GM19035 (cell line): ENCODE data around the gene KHDC4.
"Not testable (repeated sequence)": the region's sequence is repeated elsewhere in the genome, so short reads cannot be mapped to it uniquely, and the experiment has no call there.

Experiments used
- ATAC-seq: cut with Tn5 transposase; IDR thresholded peaks from one replicate; pipeline ENCODE4 v1.9.1; 2021; ENCODE audit not compliant: unreplicated experiment

The KHDC4 gene

GRCh38 chr1:155941845-155942531 lies 7.8 kb upstream of the KHDC4 start:
- ATAC-seq: no peak

DNA sequence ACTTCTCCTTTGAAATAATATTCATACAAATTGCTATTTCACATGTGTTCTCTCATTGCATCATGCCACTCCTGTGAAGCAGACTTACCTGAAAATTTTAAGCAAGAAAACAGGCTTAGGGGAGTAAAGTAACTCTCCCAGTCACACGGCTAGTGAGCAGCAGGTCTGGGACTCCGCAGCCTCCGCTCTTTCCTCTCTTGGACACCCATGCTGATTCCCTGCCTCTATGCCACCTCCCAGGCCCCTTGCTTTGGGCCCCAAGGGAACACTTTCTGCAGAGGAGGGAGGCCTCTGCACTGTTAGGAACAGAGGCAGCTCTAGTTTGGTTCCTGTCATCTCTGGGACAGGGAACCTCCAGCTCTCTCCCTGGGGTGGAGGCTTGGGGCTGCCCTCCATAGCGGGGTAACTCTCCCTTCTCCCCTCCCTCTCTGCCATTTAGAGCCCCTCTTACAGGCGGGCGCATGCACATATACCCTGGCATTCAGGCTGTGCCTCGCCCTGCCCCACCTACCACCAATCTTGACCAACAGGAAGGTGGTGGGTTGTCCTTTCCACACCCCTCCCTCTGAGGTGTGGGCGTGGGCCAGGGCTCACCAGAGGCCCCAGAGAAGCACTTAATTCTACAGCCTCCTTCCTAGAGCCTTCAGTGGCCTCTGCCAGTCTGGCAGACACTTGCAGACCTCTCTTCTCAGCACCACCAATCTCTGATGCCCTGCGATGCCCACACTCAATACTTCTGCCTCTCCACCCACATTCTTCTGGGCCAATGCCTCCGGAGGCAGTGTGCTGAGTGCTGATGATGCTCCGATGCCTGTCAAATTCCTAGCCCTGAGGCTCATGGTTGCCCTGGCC lies 7.0 kb upstream of the KHDC4 start, which contains the start of gene RXFP4:
Gene RXFP4, plus strand, starts transcription at position 646 of the 852 bp plus-strand sequence. Its CDS starts 72 bp downstream, at position 718.
- no peak for ATAC-seq

DNA sequence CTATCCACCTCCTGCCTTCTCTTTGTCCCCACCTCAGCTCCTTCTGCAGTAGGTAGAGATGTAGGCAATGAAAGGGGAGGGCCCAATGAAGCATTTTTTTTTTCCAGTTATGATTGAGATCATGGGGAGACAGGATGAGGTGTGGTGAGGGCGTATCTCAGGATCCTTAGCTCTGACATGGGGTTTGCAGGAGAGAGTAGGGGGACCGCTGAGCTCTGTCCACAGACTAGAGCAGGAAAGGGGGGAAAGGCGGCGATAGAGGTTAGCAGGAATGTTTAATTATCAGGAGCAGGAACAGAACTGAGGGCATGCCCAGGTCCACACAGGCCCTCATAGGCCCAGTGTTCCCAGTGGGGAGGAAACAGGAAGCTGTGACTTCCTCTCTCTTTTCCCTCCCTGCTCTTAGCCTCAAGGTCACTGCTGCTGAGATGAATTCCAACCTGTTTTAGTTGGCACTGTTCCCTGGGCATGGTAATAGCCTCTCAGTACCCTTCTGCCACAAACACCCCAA lies 6.3 kb upstream of the KHDC4 start:
- no peak for ATAC-seq

GRCh38 chr1:155938220-155938627 lies 4.0 kb upstream of the KHDC4 start:
- no peak for ATAC-seq

DNA sequence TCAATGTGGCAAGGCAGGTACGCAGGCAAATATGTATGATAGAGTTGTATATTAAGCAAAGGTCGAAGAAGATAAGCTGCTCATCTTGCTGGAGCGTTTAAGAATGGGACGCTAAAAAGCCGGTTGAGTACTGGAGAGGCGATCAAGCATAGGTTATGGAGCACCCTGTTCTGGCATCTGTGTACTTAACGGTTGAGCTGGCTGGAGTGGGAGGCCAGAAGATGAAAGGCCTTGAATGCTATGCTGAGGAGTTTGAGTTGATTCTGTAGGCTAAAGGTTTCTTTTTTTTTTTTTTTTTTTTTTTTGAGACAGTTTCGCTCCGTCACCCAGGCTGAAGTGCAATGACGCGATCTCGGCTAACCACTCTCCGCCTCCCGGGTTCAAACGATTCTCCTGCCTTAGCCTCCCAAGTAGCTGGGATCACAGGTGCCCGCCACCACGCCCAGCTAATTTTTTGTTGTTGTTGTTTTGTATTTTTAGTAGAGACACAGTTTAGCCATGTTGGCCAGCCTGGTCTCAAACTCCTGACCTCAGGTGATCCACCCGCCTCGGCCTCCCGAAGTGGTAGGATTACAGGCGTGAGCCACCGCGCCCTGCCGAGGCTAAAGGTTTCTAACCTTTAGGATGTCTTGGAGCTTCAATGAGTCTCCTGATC lies 850 bp upstream of the KHDC4 start:
- ATAC-seq: no peak

DNA sequence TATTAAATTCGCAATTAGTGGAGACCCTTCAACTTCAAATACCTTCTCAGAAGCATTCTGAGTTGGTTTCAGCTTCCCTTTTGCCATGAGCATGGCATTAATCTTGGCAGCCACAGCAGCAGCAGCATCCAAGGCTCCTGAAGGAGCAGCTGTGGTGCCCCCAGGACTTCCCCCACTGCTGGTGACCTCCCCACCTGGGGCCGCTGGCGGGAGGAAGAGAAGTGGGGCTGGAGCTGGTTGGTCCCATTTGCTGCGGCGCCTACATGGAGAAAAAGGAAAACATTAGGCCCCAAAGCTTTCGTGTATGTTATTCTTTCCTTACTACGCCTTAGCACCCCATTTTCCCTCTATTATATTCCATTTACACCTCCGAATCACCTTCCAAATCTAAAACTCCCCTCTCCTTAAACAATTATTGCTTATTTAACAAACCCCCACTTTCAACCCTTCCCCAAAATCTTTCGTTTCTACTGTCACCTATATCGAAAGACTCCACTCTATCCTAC lies 569 bp downstream of the KHDC4 start:
- ATAC-seq: no peak

GRCh38 chr1:155932487-155932886 lies 1.7 kb downstream of the KHDC4 start:
- no peak for ATAC-seq

DNA sequence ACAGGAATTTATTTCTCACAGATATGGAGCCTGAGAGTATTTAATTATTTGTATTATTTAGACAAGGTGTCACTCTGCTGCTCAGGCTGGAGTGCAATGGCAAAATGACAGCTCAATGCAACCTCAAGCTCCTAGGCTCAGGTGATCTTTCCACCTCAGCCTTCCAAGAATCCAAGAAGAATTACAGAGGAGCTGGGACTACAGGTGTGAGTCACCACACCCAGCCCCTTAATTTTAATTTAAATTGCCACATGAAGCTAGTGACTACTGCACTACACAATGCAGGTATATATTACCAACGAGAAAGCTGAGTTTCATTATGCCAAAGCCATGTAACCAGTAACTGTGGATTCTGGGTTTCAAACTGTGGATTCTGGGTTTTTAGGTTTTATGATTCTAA lies 2.1 kb downstream of the KHDC4 start:
- ATAC-seq: no peak

- no peak for ATAC-seq
Measured at GRCh38 chr1:155931332-155932038, 2.7 kb downstream of the KHDC4 start.

- not testable (repeated sequence) for ATAC-seq
Measured at GRCh38 chr1:155930725-155931124, 3.5 kb downstream of the KHDC4 start.

DNA sequence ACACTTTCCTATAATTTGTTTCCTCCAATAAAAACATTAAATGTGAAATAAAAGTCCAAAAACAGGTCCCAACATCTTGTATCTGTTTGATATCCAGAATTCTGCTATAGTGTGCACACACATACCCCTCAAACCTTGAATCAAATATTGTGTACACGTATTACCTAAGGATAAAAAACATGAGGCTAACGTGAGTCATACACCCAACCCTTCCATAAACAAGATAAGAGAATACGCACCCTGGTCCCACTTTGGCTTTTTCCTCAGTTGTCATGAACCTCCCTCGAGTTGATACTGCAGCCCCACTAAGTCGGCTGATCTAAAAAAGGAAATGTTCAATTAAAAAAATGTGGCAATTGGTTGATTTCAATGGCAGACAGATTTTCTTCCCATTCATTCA lies 5.2 kb downstream of the KHDC4 start:
- ATAC-seq: no peak

- ATAC-seq: no peak
Measured at GRCh38 chr1:155925506-155925905, 8.7 kb downstream of the KHDC4 start.

GRCh38 chr1:155920717-155921116 lies 13.5 kb downstream of the KHDC4 start:
- no peak for ATAC-seq

- no peak for ATAC-seq
Measured at GRCh38 chr1:155919801-155920200, 14.4 kb downstream of the KHDC4 start.

GRCh38 chr1:155918660-155919059 lies 15.6 kb downstream of the KHDC4 start:
- no peak for ATAC-seq

GRCh38 chr1:155913969-155914757 lies 20.1 kb downstream of the KHDC4 start:
- no peak for ATAC-seq

- ATAC-seq: no peak
Measured at GRCh38 chr1:155912056-155912536, 22.1 kb downstream of the KHDC4 start.

GRCh38 chr1:155911156-155912055 lies 22.8 kb downstream of the KHDC4 start, which contains the start of gene RIT1:
Gene RIT1 (minus strand): TSS chr1:155911349. CDS start chr1:155910761, 588 bp downstream.
- ATAC-seq: peak; percentile 76
